ENCODE measurements around the gene BID. TPM values are rescaled to one million over a fixed set of nuclear protein-coding genes. Genes with fewer than 3 reads are reported as not detected.
"Not testable (repeated sequence)": the region's sequence is repeated elsewhere in the genome, so short reads cannot be mapped to it uniquely, and the experiment has no call there.

BID gene
- total and polyA plus RNA-seq, 12 donors = 3.8 to 26.6 (median 10.6) TPM

DNA sequence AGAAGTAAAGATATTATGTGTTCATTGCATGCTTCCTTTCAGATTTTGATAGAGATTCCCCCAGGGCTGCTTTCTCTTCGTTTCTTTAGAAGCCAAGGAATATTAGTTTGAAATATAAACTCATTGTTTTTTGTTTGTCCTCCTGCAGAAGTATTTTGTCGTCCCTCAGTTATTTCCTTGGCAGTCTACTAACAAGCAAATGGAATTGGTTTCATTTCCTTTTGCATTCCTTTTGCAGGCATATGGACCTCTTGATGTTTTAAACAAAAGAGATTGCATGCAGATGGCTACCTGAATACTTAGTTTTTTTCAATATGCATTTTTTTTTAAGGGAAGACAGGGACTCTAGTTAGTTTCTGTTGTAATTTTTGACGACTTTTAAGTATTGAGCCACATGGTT, 73.5 kb downstream of the BID start:
- peaks cover 0 to 7% of the 10 kb centered on the region in 2 donors for H3K36me3 ChIP-seq (replicated peaks in 1 of 2)
- 34 to 44% (median 41%) methylated on average over 3 of the region's 3 CpGs for WGBS, 4 donors
- intact Hi-C loops (cut with DNase I) = no loop called here
- H3K9me3 ChIP-seq (replicated peaks in 1 of 3) = no peaks in the 10 kb centered on the region
- TF ChIP-seq, protein P1, sequence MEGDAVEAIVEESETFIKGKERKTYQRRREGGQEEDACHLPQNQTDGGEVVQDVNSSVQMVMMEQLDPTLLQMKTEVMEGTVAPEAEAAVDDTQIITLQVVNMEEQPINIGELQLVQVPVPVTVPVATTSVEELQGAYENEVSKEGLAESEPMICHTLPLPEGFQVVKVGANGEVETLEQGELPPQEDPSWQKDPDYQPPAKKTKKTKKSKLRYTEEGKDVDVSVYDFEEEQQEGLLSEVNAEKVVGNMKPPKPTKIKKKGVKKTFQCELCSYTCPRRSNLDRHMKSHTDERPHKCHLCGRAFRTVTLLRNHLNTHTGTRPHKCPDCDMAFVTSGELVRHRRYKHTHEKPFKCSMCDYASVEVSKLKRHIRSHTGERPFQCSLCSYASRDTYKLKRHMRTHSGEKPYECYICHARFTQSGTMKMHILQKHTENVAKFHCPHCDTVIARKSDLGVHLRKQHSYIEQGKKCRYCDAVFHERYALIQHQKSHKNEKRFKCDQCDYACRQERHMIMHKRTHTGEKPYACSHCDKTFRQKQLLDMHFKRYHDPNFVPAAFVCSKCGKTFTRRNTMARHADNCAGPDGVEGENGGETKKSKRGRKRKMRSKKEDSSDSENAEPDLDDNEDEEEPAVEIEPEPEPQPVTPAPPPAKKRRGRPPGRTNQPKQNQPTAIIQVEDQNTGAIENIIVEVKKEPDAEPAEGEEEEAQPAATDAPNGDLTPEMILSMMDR (IDR thresholded peaks at IDR 0.05) = no peak
- no peak for TF ChIP-seq POLR2A (IDR thresholded peaks at IDR 0.05)
- H3K4me1 ChIP-seq (replicated peaks in 1 of 2) = no peaks in the 10 kb centered on the region
- no peak for DNase-seq
- no peak overlapping the region for H3K27ac ChIP-seq
- no peaks in the 10 kb centered on the region for H3K27me3 ChIP-seq
- H3K4me3 ChIP-seq = no peak overlapping the region

DNA sequence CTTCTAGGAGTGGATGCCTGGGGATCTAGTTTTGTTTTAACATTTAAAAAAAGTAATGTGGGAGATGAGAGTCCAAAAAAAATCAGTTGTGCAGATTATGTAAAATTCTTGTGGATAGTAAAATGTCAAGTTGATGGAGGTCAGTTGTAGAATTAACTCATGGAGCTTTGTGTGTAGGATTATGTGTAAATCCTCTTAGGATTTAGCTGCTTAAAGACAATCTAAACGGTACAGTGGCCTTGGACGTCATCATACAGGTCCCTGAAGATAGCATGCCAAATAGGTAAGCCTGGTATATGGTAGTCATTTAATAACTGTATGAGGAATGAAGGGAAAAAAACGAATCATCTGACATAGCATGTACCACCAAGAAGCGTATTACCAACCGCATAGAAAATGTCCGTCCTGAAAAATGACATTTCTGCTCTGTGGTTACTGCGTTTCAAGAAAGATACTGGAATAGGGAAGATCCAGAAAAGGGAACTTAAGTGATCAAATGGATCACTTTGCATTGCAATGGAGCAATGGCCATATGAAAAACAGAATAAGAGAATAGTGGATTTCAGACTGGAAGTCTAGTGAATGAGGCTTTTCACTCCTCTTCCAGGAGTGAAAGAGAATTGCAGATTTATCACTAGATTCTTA, 74.5 kb downstream of the BID start:
- no peaks in the 10 kb centered on the region for H3K27me3 ChIP-seq
- 73 to 79% (median 77%) methylated on average over 7 of the region's 7 CpGs for WGBS, 4 donors
- TF ChIP-seq, protein P1 (IDR thresholded peaks at IDR 0.05) = no peak
- no peak for TF ChIP-seq POLR2A (IDR thresholded peaks at IDR 0.05)
- H3K9me3 ChIP-seq (replicated peaks in 1 of 3) = no peaks in the 10 kb centered on the region
- no peak overlapping the region for H3K27ac ChIP-seq
- no peaks in the 10 kb centered on the region for H3K4me1 ChIP-seq (replicated peaks in 1 of 2)
- H3K36me3 ChIP-seq (replicated peaks in 1 of 2) = peaks cover 0 to 7% of the 10 kb centered on the region in 2 donors
- intact Hi-C loops (cut with DNase I) = loop anchor here in 1 of 2 donors (10.0 kb wide), 1 partner anchor 55 kb away; no protein-coding TSS in a partner anchor
- no peak overlapping the region for H3K4me3 ChIP-seq
- no peak for DNase-seq

DNA sequence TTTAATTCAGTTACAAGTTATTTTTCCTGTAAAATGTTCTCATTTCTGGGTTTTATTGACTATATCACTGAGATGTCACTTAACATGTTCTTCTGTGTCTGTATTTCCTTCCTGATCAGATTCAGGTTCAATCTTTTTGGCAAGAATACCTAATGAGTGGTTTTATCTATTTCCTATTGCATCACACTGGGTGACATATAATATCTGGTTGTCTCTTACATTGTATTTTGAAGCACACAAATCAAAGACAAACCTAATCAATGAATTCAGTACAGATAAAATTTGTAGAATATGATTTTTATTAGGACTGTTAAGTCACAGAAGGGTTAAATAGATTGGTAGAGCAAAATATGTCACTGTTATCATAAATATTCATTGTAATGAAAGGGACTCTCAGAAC, 75.3 kb downstream of the BID start:
- intact Hi-C loops (cut with DNase I) = loop anchor here in 1 of 2 donors (10.0 kb wide), 1 partner anchor 54 kb away; no protein-coding TSS in a partner anchor
- Histone ChIP-seq H3K4me1 (replicated peaks in 1 of 2) (no peaks in the 10 kb centered on the region), H3K27me3 (no peaks in the 10 kb centered on the region), H3K9me3 (replicated peaks in 1 of 3) (no peaks in the 10 kb centered on the region), H3K4me3 (no peak overlapping the region), H3K27ac (no peak overlapping the region), H3K36me3 (replicated peaks in 1 of 2) (peaks cover 0 to 7% of the 10 kb centered on the region in 2 donors)
- DNase-seq = no peak
- TF ChIP-seq, protein P1 (IDR thresholded peaks at IDR 0.05) = no peak
- no peak for TF ChIP-seq POLR2A (IDR thresholded peaks at IDR 0.05)

DNA sequence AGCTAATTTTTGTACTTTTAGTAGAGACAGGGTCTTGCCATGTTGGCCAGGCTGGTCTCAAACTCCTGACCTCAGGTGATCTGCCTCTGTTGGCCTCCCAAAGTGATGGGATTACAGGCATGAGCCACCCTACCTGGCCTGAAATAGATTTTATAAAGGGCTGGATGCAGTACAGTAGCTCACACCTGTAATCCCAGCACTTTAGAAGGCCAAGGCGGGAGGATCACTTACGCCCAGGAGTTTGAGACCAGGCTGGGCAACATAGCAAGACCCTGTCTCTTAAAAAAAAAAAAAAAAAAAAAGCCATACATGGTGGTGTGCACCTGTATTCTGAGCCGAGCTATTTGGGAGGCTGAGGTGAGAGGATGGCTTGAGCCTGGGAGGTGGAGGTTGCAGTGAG, 76.0 kb downstream of the BID start:
- 96 to 100% (median 99%) methylated on average over 3 of the region's 3 CpGs for WGBS, 4 donors
- not testable (repeated sequence) for H3K27me3 ChIP-seq
- intact Hi-C loops (cut with DNase I) = loop anchor here in 1 of 2 donors (10.0 kb wide), 1 partner anchor 53 kb away; no protein-coding TSS in a partner anchor

DNA sequence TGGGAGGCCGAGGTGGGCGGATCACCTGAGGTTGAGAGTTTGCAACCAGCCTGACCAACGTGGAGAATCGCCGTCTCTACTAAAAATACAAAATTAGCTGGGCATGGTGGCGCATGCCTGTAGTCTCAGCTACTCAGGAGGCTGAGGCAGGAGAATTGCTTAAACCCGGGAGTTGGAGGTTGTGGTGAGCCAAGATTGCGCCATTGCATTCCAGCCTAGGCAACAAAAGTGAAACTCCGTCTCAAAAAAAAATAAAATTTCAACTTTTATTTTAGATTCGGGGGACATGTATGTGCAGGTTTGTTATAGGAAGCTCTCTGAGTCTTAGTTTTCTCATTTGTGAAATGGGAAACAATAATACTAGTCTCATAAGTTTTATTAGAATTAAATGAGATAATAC, 77.1 kb downstream of the BID start:
- H3K4me1 ChIP-seq (replicated peaks in 1 of 2); H3K9me3 ChIP-seq (replicated peaks in 1 of 3); H3K27me3 ChIP-seq; H3K4me3 ChIP-seq; H3K27ac ChIP-seq; DNase-seq; H3K36me3 ChIP-seq (replicated peaks in 1 of 2): not testable (repeated sequence)
- intact Hi-C loops (cut with DNase I) = loop anchor here in 1 of 2 donors (10.0 kb wide), 1 partner anchor 52 kb away; no protein-coding TSS in a partner anchor
- 83 to 90% (median 85%) methylated on average over 10 of the region's 10 CpGs for WGBS, 4 donors

More for the DNA sequence above, 76.0 kb downstream of the BID start:
- not testable (repeated sequence) for H3K4me3 ChIP-seq; H3K9me3 ChIP-seq (replicated peaks in 1 of 3); H3K4me1 ChIP-seq (replicated peaks in 1 of 2); H3K36me3 ChIP-seq (replicated peaks in 1 of 2); DNase-seq; H3K27ac ChIP-seq

Measured in adrenal gland (tissue), 12 donors.